Measurements from ENCODE around the gene CHD9.

- TF ChIP-seq CTCF (IDR thresholded peaks at IDR 0.05) (no peak), POLR2A (IDR thresholded peaks at IDR 0.05) (no peak)
Measured at GRCh38 chr16:53209429-53209828, 154.6 kb downstream of the CHD9 start.
